GM23248 (cell line): ENCODE data around the gene LIN54.
"Not testable (repeated sequence)": the region's sequence is repeated elsewhere in the genome, so short reads cannot be mapped to it uniquely, and the experiment has no call there.

ENCODE experiments used
- EZH2 ChIP-seq: fragments of 200-600 bp; sonication (generic); IDR thresholded peaks from 2 replicates; pipeline ENCODE4 v1.6.1; 2018; ENCODE audit warnings: antibody characterized with exemption, mild to moderate bottlenecking; ENCODE audit not compliant: insufficient read depth, poor library complexity, severe bottlenecking
- EZH2phosphoT487 ChIP-seq: fragments of 200-600 bp; sonication (generic); IDR thresholded peaks from 2 replicates; pipeline ENCODE4 v1.6.1; 2018; ENCODE audit warnings: antibody characterized with exemption, moderate library complexity, mild to moderate bottlenecking, low read depth; ENCODE audit not compliant: insufficient read depth

GRCh38 chr4:83003044-83003791 is 7.4 kb downstream of the LIN54 start:
- not testable (repeated sequence) for TF ChIP-seq EZH2, EZH2phosphoT487
